ENCODE results near the gene FLVCR1. TPM values are rescaled to one million over a fixed set of nuclear protein-coding genes. Genes with fewer than 3 reads are reported as not detected.

FLVCR1 gene
- polyA plus RNA-seq, 1 donor = 40.2 TPM

DNA sequence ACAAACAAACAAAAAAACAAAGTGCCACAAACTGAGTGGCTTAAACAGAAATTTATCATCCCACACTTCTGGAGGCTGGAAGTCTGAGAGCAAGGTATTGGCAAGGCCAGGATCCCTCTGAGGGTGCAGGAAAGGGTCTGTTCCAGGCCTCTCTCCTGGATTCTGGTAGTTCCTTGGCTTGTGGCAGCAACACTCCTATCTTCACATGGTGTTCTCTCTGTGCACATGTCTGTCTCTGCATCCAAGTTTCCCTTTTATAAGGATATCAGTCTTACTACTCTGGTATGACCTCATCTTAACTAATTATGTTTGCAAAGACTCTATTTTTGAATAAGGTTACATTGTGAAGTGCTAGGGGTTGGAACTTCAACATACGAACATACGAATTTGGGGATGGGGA is 87.0 kb downstream of the FLVCR1 start:
- no peak for DNase-seq

DNA sequence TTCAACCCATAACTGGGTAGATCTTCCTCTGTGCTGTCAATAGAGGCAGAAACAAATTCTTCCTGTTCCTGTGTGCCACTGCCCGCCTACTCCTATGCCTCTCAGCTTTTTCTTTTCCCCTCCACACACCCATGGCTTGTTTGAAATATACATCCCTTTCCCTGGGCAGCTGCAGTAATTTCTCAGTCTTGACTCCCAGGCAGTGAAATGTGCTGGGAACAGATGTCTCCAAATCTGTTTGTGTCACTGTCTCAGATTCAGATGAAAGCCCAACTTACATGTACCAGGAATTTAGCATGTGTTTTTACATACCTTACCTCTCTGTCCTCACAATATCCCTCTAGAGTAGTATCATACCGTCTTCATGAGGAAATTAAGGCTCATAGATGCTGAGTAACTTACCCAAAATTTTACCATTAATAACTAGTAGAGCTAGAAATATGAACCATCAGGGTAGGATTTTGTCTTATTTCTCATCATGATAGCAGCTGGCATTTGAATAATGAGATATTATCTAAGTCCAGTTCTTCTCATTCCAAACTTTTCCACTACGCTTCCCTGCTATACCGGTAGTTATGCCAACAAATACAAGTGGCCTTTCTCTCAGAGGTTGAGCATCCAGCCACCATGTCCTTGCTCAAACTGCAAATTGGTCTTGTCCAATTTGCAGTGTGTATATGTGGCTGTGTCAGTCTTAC is 87.5 kb downstream of the FLVCR1 start:
- no peak for DNase-seq

DNA sequence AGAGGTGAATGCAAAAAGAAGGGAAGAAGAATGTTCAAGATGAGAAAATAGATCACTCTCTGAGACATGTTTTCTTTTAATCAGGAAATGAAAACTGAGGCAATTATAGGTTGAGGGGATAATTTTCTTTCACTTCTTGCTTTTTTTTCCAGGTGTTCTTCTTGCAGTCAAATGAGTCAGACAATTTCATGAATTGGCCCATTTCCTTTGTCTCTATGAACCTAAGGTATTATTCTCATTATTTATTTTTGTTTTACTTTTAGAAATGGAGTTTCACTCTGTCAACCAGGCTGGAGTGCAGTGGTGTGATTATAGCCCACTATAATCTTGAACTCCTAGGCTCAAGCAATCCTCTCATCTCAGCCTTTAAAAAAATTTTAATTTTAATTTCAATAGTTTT is 88.8 kb downstream of the FLVCR1 start:
- no peak for DNase-seq

Other genes with a start within 250 kb of the FLVCR1 start
- 19.1 TPM for gene ATF3, start 249.5 kb upstream of the FLVCR1 start, polyA plus RNA-seq (ENCODE audit: insufficient read length)
- 0.88 TPM for gene BATF3, start 158.4 kb upstream of the FLVCR1 start, polyA plus RNA-seq (ENCODE audit: insufficient read length)
- 45.7 TPM for gene NSL1, start 66.5 kb upstream of the FLVCR1 start, polyA plus RNA-seq (ENCODE audit: insufficient read length)
- 23.2 TPM for gene TATDN3, start 66.4 kb upstream of the FLVCR1 start, polyA plus RNA-seq (ENCODE audit: insufficient read length)
- 0.75 TPM for gene SPATA45, start 10.6 kb upstream of the FLVCR1 start, polyA plus RNA-seq (ENCODE audit: insufficient read length)
- 27.2 TPM for gene VASH2, start 92.3 kb downstream of the FLVCR1 start, polyA plus RNA-seq (ENCODE audit: insufficient read length)
- gene ANGEL2, start 157.6 kb downstream of the FLVCR1 start, polyA plus RNA-seq (ENCODE audit: insufficient read length) = 57.5 TPM
- 25.0 TPM for gene RPS6KC1, start 193.0 kb downstream of the FLVCR1 start, polyA plus RNA-seq (ENCODE audit: insufficient read length)

All from left kidney (tissue), 2 donors.